HepG2 (cell line): ENCODE data around the gene RREB1. TPM values are rescaled to one million over a fixed set of nuclear protein-coding genes. Genes with fewer than 3 reads are reported as not detected.
A peak's percentile ranks its signal among the peaks of the same experiment; 100 is the strongest.

ENCODE experiments used
- ATAD3A ChIP-seq: sonication (generic); formaldehyde crosslinking; IDR thresholded peaks from 2 replicates; pipeline ENCODE4 v1.4.0; 2020; ENCODE audit warnings: missing genetic modification reagents
- FOXO1 ChIP-seq: sonication (generic); formaldehyde crosslinking; IDR thresholded peaks from 2 replicates; pipeline ENCODE4 v1.4.0; 2020; ENCODE audit warnings: missing genetic modification reagents
- GMEB1 ChIP-seq: sonication (generic); formaldehyde crosslinking; IDR thresholded peaks from 2 replicates; pipeline ENCODE4 v1.5.1; 2020; ENCODE audit warnings: missing genetic modification reagents, mild to moderate bottlenecking, borderline replicate concordance
- ISX ChIP-seq: sonication (generic); formaldehyde crosslinking; conservative IDR thresholded peaks from 2 replicates; pipeline ENCODE4 v1.5.0; 2020; ENCODE audit warnings: missing genetic modification reagents
- NFE2L2 ChIP-seq: fragments of 150-350 bp; IDR thresholded peaks from 2 replicates; pipeline ENCODE4 v1.6.1; 2014; ENCODE audit warnings: low read length
- POLR2A ChIP-seq, 2 experiments: IDR thresholded peaks; 2 replicates each; pipeline ENCODE4 v1.6.1; 2011; ENCODE audit warnings: low read depth in 2 of 2, low read length in 2 of 2, mild to moderate bottlenecking in 1 of 2, moderate library complexity in 1 of 2; ENCODE audit not compliant: insufficient read depth in 1 of 2
- ZNF224 ChIP-seq: sonication (generic); formaldehyde crosslinking; IDR thresholded peaks from 2 replicates; pipeline ENCODE4 v1.5.0; 2020; ENCODE audit warnings: mild to moderate bottlenecking, missing genetic modification reagents
- ZNF33B ChIP-seq: sonication (generic); formaldehyde crosslinking; IDR thresholded peaks from 2 replicates; pipeline ENCODE4 v1.5.1; 2020; ENCODE audit warnings: mild to moderate bottlenecking, missing genetic modification reagents
- ZNF432 ChIP-seq: sonication (generic); formaldehyde crosslinking; IDR thresholded peaks from 2 replicates; pipeline ENCODE4 v1.5.0; 2020; ENCODE audit warnings: missing genetic modification reagents, mild to moderate bottlenecking, borderline replicate concordance
- ZNF512B ChIP-seq: sonication (generic); formaldehyde crosslinking; IDR thresholded peaks from 2 replicates; pipeline ENCODE4 v1.5.1; 2020; ENCODE audit warnings: missing genetic modification reagents, mild to moderate bottlenecking, borderline replicate concordance
- ZNF546 ChIP-seq: sonication (generic); formaldehyde crosslinking; conservative IDR thresholded peaks from 2 replicates; pipeline ENCODE4 v1.8.1; 2023; ENCODE audit warnings: mild to moderate bottlenecking, missing genetic modification reagents
- ZNF609 ChIP-seq: sonication (generic); formaldehyde crosslinking; IDR thresholded peaks from 2 replicates; pipeline ENCODE4 v1.4.0; 2020; ENCODE audit warnings: mild to moderate bottlenecking, missing genetic modification reagents, borderline replicate concordance
- ZNF800 ChIP-seq: sonication (generic); formaldehyde crosslinking; IDR thresholded peaks from 2 replicates; pipeline ENCODE4 v1.4.0; 2020; ENCODE audit warnings: missing genetic modification reagents
- polyA plus RNA-seq, 8 experiments: library from polyadenylated mRNA; depleted of rRNA in 3 of 8; stranded (reverse) in 7 of 8; unstranded in 1 of 8; fragments of >200 nt; fragmentation: Illumina TruSeq in 4 of 8; extraction: Trizol in 4 of 8; gene quantifications; 2 replicates each; pipeline versions ENCODE4 v1.2.1 to v1.2.3, GENCODE V29; 2011 to 2016; ENCODE audit warnings: low read depth in 4 of 8, missing spikeins in 1 of 8, mixed read lengths in 1 of 8; ENCODE audit not compliant: insufficient read depth in 1 of 8
- total RNA-seq, 5 experiments: library from RNA; depleted of rRNA; stranded (reverse); fragments of >200 nt; fragmentation: Illumina TruSeq; extraction: Trizol; gene quantifications; 2 replicates each; pipeline ENCODE4 v1.2.3, GENCODE V29; 2016; ENCODE audit warnings: low read depth in 1 of 5

RREB1 gene
- total and polyA plus RNA-seq, 2 of the 13 experiments (the other 11 are each of a cell fraction or from before 2014, with no cell fraction given), result 6.1 to 23.2 TPM

- TF ChIP-seq ZNF609 (CRISPR knock-in tag) (peak; percentile 28; the same call in 1 of the 2 replicates), ZNF512B (no peak; the same call in 1 of the 2 replicates), ZNF800 (CRISPR knock-in tag) (peak; percentile 56; the same call in 1 of the 2 replicates), ZNF33B (CRISPR knock-in tag) (peak; percentile 18; the same call in 1 of the 2 replicates), ZNF432 (CRISPR knock-in tag) (no peak), ZNF224 (CRISPR knock-in tag) (peak; percentile 77; the same call in 1 of the 2 replicates), ATAD3A (CRISPR knock-in tag) (no peak), ISX (CRISPR knock-in tag) (0 out of 2 replicates have a peak, but pooled peaks have one; percentile 49), POLR2A (IDR thresholded peaks at IDR 0.05; ENCODE audit: insufficient read depth in 1 of 2, low read depth in 2 of 2, low read length in 2 of 2) (0 out of 4 replicates have a peak, but pooled peaks of 1 of the 2 experiments have one; percentile 1), NFE2L2 (no peak), ZNF546 (peak; percentile 73; the same call in 1 of the 2 replicates), FOXO1 (CRISPR knock-in tag) (peak; percentile 51), GMEB1 (CRISPR knock-in tag) (no peak)
These were observed 619 bp downstream of the RREB1 start (continued) for GRCh38 chr6:7108196-7108963.
